Heart right ventricle (tissue), 16 donors: ENCODE results near the gene TSPAN18. TPM values are rescaled to one million over a fixed set of nuclear protein-coding genes. Genes with fewer than 3 reads are reported as not detected.

Source experiments
- ATAC-seq, 8 donors: fragments of 200-7000 bp; cut with Tn5 transposase; one replicate each; pipeline ENCODE4 v1.9.1; 2020; ENCODE audit warnings: mild to moderate bottlenecking in 8 of 8, moderate library complexity in 8 of 8, moderate number of reproducible peaks in 1 of 8
- DNase-seq, 2 donors: peaks; one replicate each; pipeline ENCODE4 v3.0.0-alpha.2; 2020
- H3K27ac ChIP-seq, 10 donors: fragments of 200-600 bp; sonication (generic) in 2 of 10; one replicate each; pipeline versions ENCODE4 v1.5.0 to v1.8.0; 2020 to 2022; ENCODE audit warnings: mild to moderate bottlenecking in 3 of 10
- H3K27me3 ChIP-seq, 7 donors: fragments of 200-600 bp; one replicate each; pipeline ENCODE4 v1.8.0; 2021 to 2022; ENCODE audit warnings: mild to moderate bottlenecking in 2 of 7
- H3K36me3 ChIP-seq, 9 donors: fragments of 200-600 bp; sonication (generic) in 1 of 9; one replicate each; pipeline versions ENCODE4 v1.5.0 to v1.8.0; 2020 to 2022; ENCODE audit warnings: mild to moderate bottlenecking in 2 of 9
- H3K4me1 ChIP-seq, 9 donors: fragments of 200-600 bp; sonication (generic) in 1 of 9; one replicate each; pipeline versions ENCODE4 v1.5.0 to v1.8.0; 2020 to 2022; ENCODE audit warnings: mild to moderate bottlenecking in 4 of 9
- H3K4me3 ChIP-seq, 10 donors: fragments of 200-600 bp; sonication (generic) in 2 of 10; one replicate each; pipeline versions ENCODE4 v1.5.0 to v1.8.0; 2020 to 2022; ENCODE audit warnings: mild to moderate bottlenecking in 7 of 10, moderate library complexity in 2 of 10
- H3K9me3 ChIP-seq, 11 donors: fragments of 200-600 bp in 10 of 11; sonication (generic) in 2 of 11; one replicate each; pipeline versions ENCODE4 v1.5.0 to v1.8.0; 2013 to 2022; ENCODE audit warnings: mild to moderate bottlenecking in 2 of 11, control low read depth in 1 of 11, moderate library complexity in 1 of 11
- CTCF ChIP-seq, 9 donors: fragments of 200-600 bp; sonication (generic) in 2 of 9; IDR thresholded peaks; one replicate each; pipeline versions ENCODE4 v1.5.0 to v1.8.0; 2021 to 2022; ENCODE audit warnings: antibody characterized with exemption in 9 of 9, mild to moderate bottlenecking in 5 of 9, moderate library complexity in 1 of 9
- WGBS, 2 donors: extraction: QIAGEN DNeasy Blood & Tissue Kit; methylation state at CpG; one replicate each; pipeline ENCODE4 v1.1.7; 2013; ENCODE audit warnings: inconsistent platforms in 1 of 2; 5-methylcytosine and 5-hydroxymethylcytosine counted together
- intact Hi-C, 10 donors: fragments of 100-400 bp; cut with DNase I; formaldehyde crosslinking; loops; one replicate each; pipeline versions ENCODE4 v1.11.1 to v1.14.2; 2022
- polyA plus RNA-seq, 2 donors: library from polyadenylated mRNA; stranded (reverse); fragments of 200-250 nt; gene quantifications; one replicate each; pipeline ENCODE4 v1.2.3, GENCODE V29; 2013
- total RNA-seq, 10 donors: library from RNA; stranded (reverse); fragmentation: NEBNext Ultra II Directional in 3 of 10; extraction: Animal tissue kit (Norgen Biotek cat#: 25700) in 3 of 10; gene quantifications; one replicate each; pipeline versions ENCODE4 v1.2.1 to v1.2.4, GENCODE V29; 2021 to 2023
- donor health status: Arrhythmogenic right ventricular cardiomyopathy.
- donor health status: ischemic (EF 13 %, LVEDD 7.1; RV severe dilation, severe dysfunction).
- donor health status: healthy with polysubstance abuse.
- donor health status: DM: no; HTN: yes; CAD: no.
- donor health status: DM: no; HTN: no; CAD: no.
- donor health status: ischemic (EF 25% LVEDD 6.9; RV normal size, moderate dysfunction).
- donor health status: ischemic (EF 25% LVEDD 5.7; RV mildly dilated, moderate dysfunction).
- donor health status: healthy.
- donor health status: DM: yes; HTN: yes; CAD: no.
- donor health status: Ischemic cardiomyopathy.
- donor health status: ischemic (EF 35%, LVEDD 5.7; RV mildly dilated, moderate dysfunction).
- donor health status: nonischemic (EF 11% LVEDD 7.7; RV severe dilation, severe dysfunction).
- donor health status: DM: yes; HTN: yes; CAD: no.
- donor health status: PGD.
- donor health status: ischemic (EF 29% LVEDD 5.4; RV normal size, mild dysfunction).
- donor health status: nonischemic (EF 23%, LVEDD 6.1; RV moderate dilation, normal function).

The TSPAN18 gene
- total and polyA plus RNA-seq, 12 donors = 37.7 to 140 (median 92.9) TPM

GRCh38 chr11:44808053-44808753, 81.4 kb downstream of the TSPAN18 start:
- Histone ChIP-seq H3K4me3 (no peak overlapping the region), H3K27me3 (no peaks in the 10 kb centered on the region), H3K36me3 (no peaks in the 10 kb centered on the region), H3K4me1 (peaks cover 16 to 85% (median 52%) of the 10 kb centered on the region in 9 donors), H3K27ac (no peak overlapping the region), H3K9me3 (no peaks in the 10 kb centered on the region)
- intact Hi-C loops = no loop called here
- WGBS, 2 donors = 76 to 81% methylated on average over 7 of the region's 7 CpGs
- ATAC-seq = no peak
- TF ChIP-seq CTCF (IDR thresholded peaks at IDR 0.05) = no peak
- no peak for DNase-seq

GRCh38 chr11:44809283-44809682, 82.5 kb downstream of the TSPAN18 start:
- Histone ChIP-seq H3K9me3 (no peaks in the 10 kb centered on the region), H3K27me3 (no peaks in the 10 kb centered on the region), H3K27ac (no peak overlapping the region), H3K36me3 (no peaks in the 10 kb centered on the region), H3K4me3 (no peak overlapping the region), H3K4me1 (peaks cover 22 to 85% (median 62%) of the 10 kb centered on the region in 9 donors)
- TF ChIP-seq CTCF (IDR thresholded peaks at IDR 0.05) = no peak
- whole genome bisulfite sequencing, 2 donors = 80 to 82% methylated on average over 6 of the region's 6 CpGs
- DNase-seq (no peak), ATAC-seq (no peak)
- intact Hi-C loops = no loop called here

- no peaks in the 10 kb centered on the region for H3K36me3 ChIP-seq
- TF ChIP-seq CTCF (IDR thresholded peaks at IDR 0.05) = no peak
- 53 to 62% methylated on average over 6 of the region's 6 CpGs for WGBS, 2 donors
- peaks cover 18 to 84% (median 68%) of the 10 kb centered on the region in 9 donors for H3K4me1 ChIP-seq
- no peaks in the 10 kb centered on the region for H3K27me3 ChIP-seq
- intact Hi-C loops = loop anchor here in 1 of 10 donors (2.0 to 5.0 kb wide), 2 partner anchors 37 to 85 kb away; partner anchors contain the start of gene TSPAN18
- H3K9me3 ChIP-seq = no peaks in the 10 kb centered on the region
- no peak for ATAC-seq
- DNase-seq = no peak
- no peak overlapping the region for H3K4me3 ChIP-seq
- H3K27ac ChIP-seq = peak overlapping the region in 2 of 10 donors; percentile 34 to 77
Measured at GRCh38 chr11:44811841-44812448, 85.2 kb downstream of the TSPAN18 start.

DNA sequence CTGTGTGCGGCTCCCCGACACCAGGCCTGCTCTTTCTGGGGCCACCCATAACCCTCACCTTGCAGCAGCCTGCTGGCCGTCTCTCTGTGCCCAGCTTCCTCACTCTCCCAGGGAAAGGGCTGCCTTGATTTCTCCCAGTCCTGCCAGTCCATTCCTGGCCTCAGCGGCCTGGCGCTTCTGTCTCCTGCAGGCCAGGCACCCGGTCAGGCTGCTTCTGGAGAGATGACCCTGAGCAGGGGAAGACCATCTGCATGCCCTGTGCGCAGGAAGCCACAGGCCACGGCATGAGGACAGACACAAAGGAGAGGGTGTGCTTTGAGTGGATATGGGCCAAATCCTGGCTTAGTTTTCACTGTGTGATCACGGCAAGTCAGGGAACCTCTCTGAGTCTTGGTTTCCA, 86.2 kb downstream of the TSPAN18 start:
- H3K36me3 ChIP-seq = no peaks in the 10 kb centered on the region
- DNase-seq (no peak), ATAC-seq (peak in 7 of 8 donors; percentile 17 to 46 (median 31))
- H3K4me1 ChIP-seq = peaks cover 18 to 91% (median 72%) of the 10 kb centered on the region in 9 donors
- no peaks in the 10 kb centered on the region for H3K27me3 ChIP-seq
- peak overlapping the region in 9 of 10 donors; percentile 30 to 77 (median 62) for H3K27ac ChIP-seq
- H3K4me3 ChIP-seq = no peak overlapping the region
- 56 to 62% methylated on average over 9 of the region's 9 CpGs for WGBS, 2 donors
- intact Hi-C loops = loop anchor here in 1 of 10 donors (5.0 kb wide), 1 partner anchor 86 kb away; the partner anchor contains the start of gene TSPAN18
- TF ChIP-seq CTCF (IDR thresholded peaks at IDR 0.05) = no peak
- H3K9me3 ChIP-seq = peaks cover 0 to 6% (median 0%) of the 10 kb centered on the region in 11 donors
